HL-60 (cell line): ENCODE measurements around the gene DAD1.

Experiments
- DNase-seq, 2 experiments: peaks; one replicate each; pipeline ENCODE4 v3.0.0-alpha.2; 2010 to 2020; ENCODE audit warnings: low read depth in 1 of 2, low spot score in 1 of 2
- H3K27ac ChIP-seq: fragments of 250-450 bp; sonication (Bioruptor Pico); replicated peaks from 2 replicates; pipeline ENCODE4 v1.5.1; 2020; ENCODE audit warnings: mild to moderate bottlenecking, moderate library complexity
- H3K27me3 ChIP-seq: fragments of 250-450 bp; sonication (Bioruptor Pico); 2 replicates; pipeline ENCODE4 v1.5.1; 2021; ENCODE audit warnings: mild to moderate bottlenecking, moderate library complexity; ENCODE audit not compliant: insufficient read depth, poor library complexity, severe bottlenecking
- H3K4me3 ChIP-seq: replicated peaks from 2 replicates; pipeline ENCODE4 v1.5.1; 2011; ENCODE audit warnings: mild to moderate bottlenecking, control low read depth, low read length; ENCODE audit not compliant: insufficient read depth
- CTCF ChIP-seq: IDR thresholded peaks from one replicate; pipeline ENCODE4 v1.5.1; 2011; ENCODE audit warnings: low read length, control low read depth, inconsistent platforms; ENCODE audit not compliant: insufficient read depth
- GABPA ChIP-seq: IDR thresholded peaks from 2 replicates; pipeline ENCODE4 v1.6.1; 2012; ENCODE audit warnings: low read depth
- POLR2AphosphoS5 ChIP-seq: IDR thresholded peaks from 2 replicates; pipeline ENCODE4 v1.6.1; 2012; ENCODE audit warnings: low read depth
- REST ChIP-seq: IDR thresholded peaks from 2 replicates; pipeline ENCODE4 v1.6.1; 2012; ENCODE audit warnings: low read depth; ENCODE audit not compliant: insufficient replicate concordance
- SPI1 ChIP-seq: IDR thresholded peaks from 2 replicates; pipeline ENCODE4 v1.6.1; 2012; ENCODE audit warnings: low read depth, mild to moderate bottlenecking, borderline replicate concordance

Gene DAD1

DNA sequence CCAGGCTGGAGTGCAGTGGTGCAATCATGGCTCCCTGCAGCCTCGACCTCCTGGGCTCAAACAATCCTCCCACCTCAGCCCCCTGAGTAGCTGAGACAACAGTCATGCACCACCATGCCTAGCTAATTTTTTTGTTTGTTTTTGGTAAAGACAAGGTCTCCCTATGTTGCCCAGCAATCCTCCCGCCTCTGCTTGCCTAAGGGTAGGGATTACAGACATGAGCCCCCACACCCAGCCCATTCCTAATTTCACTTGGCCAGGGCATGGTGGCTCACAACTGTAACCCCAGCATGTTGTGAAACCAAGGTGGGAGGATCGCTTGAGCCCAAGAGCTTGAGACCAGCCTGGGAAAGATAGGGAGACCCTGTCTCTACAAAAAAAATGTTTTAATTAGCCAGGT lies 9.1 kb downstream of the DAD1 start:
- H3K27ac ChIP-seq, result no peak overlapping the region

DNA sequence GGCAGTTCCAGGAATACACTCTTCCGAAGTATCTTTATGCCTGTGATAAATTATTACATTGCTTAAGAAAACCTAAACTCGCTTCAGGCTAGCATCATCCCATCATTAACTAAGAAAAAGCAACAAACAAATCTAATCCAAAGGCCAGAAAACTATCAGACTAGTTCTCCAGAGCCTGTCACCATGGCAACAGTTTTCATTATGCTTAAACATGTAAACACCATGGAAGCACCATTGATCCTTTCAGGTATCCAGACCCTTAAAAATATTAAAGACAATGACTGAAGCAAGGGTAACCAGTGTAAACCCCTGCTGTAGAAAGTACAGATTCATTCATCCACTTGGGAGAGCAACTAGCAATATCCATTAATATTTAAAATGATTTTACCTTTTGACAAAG lies 9.8 kb downstream of the DAD1 start:
- TF ChIP-seq SPI1 (no peak), GABPA (no peak), POLR2AphosphoS5 (no peak), REST (no peak), CTCF (no peak)
- Histone ChIP-seq H3K27ac (no peak overlapping the region), H3K4me3 (no peak overlapping the region), H3K27me3 (no peaks in the 10 kb centered on the region)
- no peak for DNase-seq

More for the DNA sequence above, 9.1 kb downstream of the DAD1 start:
- Histone ChIP-seq H3K4me3 (no peak overlapping the region), H3K27me3 (no peaks in the 10 kb centered on the region)
- TF ChIP-seq POLR2AphosphoS5 (no peak), GABPA (no peak), REST (no peak), CTCF (no peak), SPI1 (no peak)
- no peak for DNase-seq

DNA sequence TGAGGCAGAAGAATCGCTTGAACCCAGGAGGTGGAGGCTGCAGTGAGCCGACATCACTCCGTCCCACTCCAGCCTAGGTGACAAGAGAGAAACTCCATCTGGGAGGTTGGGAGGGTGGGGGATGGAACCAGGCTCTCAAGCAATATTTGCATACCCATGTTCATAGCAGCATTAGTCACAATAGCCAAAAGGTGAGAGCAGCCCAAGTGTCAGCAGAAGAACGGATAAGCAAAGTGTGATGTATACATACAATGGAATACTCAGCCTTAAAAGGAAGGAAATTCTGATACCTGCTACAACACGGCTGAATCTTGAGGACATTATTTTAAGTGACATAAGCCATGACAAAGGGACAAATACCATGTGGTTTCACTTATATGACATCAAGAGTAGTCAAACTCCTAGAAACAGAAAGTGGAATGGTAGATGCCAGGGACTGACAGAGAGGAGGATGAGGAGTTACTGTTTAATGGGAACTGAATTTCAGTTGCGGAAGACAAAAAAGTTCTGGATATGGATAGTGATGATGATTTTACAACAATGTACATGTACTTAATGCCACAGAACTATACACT lies 11.6 kb downstream of the DAD1 start:
- TF ChIP-seq REST (no peak), CTCF (no peak), GABPA (no peak), SPI1 (no peak), POLR2AphosphoS5 (no peak)
- DNase-seq, result no peak
- no peaks in the 10 kb centered on the region for H3K27me3 ChIP-seq
- H3K27ac ChIP-seq, result no peak overlapping the region
- H3K4me3 ChIP-seq, result no peak overlapping the region
